ENCODE results near the gene ZNF497.
"Not testable (repeated sequence)": the region's sequence is repeated elsewhere in the genome, so short reads cannot be mapped to it uniquely, and the experiment has no call there.

The ZNF497 gene

GRCh38 chr19:58366585-58367430 is 4.3 kb upstream of the ZNF497 start:
- DNase-seq = no peak

GRCh38 chr19:58364146-58364545 is 1.6 kb upstream of the ZNF497 start:
- DNase-seq = no peak

- DNase-seq = peak in 1 of 2 experiments; percentile 33
Measured at GRCh38 chr19:58361900-58362271, 665 bp downstream of the ZNF497 start.

GRCh38 chr19:58357481-58358145 is 4.9 kb downstream of the ZNF497 start:
- DNase-seq = no peak

- DNase-seq = no peak
Measured at GRCh38 chr19:58356766-58357480, 5.6 kb downstream of the ZNF497 start.

GRCh38 chr19:58355908-58356765 is 6.4 kb downstream of the ZNF497 start:
- DNase-seq = no peak

- no peak for DNase-seq
Measured at GRCh38 chr19:58355215-58355796, 7.2 kb downstream of the ZNF497 start.

- DNase-seq = no peak
Measured at GRCh38 chr19:58354478-58355030, 8.0 kb downstream of the ZNF497 start.

- no peak for DNase-seq
Measured at GRCh38 chr19:58353717-58354477, 8.7 kb downstream of the ZNF497 start.

GRCh38 chr19:58352760-58353671 is 9.5 kb downstream of the ZNF497 start, which contains the start of gene A1BG:
A1BG (minus strand) TSS chr19:58353492; CDS start chr19:58353437, 55 bp downstream.
- DNase-seq = no peak

GRCh38 chr19:58351990-58352755 is 10.4 kb downstream of the ZNF497 start:
- no peak for DNase-seq

- DNase-seq = no peak
Measured at GRCh38 chr19:58351558-58351878, 11.0 kb downstream of the ZNF497 start.

GRCh38 chr19:58350871-58351557 is 11.5 kb downstream of the ZNF497 start:
- DNase-seq = no peak

- no peak for DNase-seq
Measured at GRCh38 chr19:58350001-58350861, 12.3 kb downstream of the ZNF497 start.

GRCh38 chr19:58349590-58349989 is 13.0 kb downstream of the ZNF497 start:
- DNase-seq = no peak

- not testable (repeated sequence) for DNase-seq
Measured at GRCh38 chr19:58348080-58348479, 14.5 kb downstream of the ZNF497 start.
